Hematopoietic multipotent progenitor cell treated with erythropoietin and hydrocortisone succinate and interleukin-3 and kit ligand, for 17 days (in vitro differentiated cells): ENCODE measurements around the gene RNF217.
A peak's percentile ranks its signal among the peaks of the same experiment; 100 is the strongest.
"Not testable (repeated sequence)": the region's sequence is repeated elsewhere in the genome, so short reads cannot be mapped to it uniquely, and the experiment has no call there.

ENCODE experiments used
- DNase-seq: peaks from one replicate; pipeline ENCODE4 v3.0.0-alpha.2; 2015; ENCODE audit warnings: low spot score

The RNF217 gene

DNA sequence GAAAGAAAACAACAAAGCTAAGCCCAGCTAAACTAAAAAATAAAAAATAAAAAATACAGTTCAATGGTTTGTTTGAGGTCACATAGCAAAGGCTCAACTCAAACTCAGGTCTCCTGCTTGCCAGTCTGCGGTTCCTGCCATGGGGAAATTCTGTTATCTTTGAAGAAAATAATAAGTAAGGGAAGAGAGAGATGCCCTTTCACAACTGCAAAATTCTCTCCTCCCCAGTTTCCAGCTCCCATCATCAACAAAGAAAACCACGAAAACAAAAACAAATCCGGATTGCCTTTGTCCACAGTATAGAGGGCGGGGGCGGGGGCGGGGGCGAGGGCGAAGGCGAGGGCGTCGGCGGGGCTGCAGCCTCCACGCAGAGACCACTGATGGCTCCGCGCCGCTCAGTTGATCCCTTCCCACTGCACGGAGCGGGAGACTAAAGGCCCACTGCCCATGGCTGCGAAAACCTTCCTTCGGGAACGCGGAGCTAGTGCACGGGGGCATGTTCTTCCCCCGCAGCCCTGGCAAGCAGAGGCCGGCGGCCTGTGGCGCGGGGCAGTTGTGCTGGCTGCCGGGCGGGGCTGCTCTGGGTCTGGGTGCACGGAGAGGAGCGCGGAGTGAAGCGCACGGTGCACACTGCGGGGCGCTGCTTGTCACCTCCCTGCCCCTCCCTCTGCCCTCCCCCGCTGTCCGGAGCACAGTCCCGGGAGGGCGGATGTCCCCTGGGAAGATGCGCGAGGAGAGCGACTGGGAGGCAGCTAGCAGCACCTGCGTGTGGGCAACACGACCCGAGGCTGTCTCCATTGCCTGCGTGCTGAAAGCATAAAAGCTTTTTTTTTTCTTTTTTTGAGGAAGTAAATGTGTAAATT lies 137.2 kb downstream of the RNF217 start:
- DNase-seq: no peak

DNA sequence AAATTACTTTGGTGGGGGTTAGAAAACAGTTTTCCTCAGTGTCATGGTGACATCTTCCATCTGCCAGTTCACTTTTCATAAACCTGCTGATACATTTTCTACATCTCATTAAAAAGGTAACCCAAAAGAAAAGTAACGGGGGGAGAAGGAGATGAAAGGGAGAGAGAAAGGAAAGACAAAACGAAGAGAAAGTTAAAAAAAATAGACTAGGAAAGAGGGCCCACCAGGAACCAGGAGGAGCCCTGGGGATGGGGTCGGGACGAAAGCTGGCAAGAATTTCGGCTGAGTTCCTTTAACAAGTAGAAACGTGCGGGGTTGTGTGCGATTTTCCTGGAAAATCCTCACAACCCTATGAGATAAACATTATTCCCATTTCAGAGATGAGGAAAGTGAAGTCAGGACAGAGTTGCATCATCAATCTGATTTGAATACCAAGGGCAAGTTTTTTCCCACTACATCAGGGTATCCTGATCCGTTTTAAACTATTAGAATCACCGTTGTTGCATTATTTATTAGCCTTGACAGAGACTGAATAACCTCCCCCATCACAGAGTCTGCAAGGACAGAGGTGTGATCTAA lies 137.9 kb downstream of the RNF217 start:
- DNase-seq: no peak

DNA sequence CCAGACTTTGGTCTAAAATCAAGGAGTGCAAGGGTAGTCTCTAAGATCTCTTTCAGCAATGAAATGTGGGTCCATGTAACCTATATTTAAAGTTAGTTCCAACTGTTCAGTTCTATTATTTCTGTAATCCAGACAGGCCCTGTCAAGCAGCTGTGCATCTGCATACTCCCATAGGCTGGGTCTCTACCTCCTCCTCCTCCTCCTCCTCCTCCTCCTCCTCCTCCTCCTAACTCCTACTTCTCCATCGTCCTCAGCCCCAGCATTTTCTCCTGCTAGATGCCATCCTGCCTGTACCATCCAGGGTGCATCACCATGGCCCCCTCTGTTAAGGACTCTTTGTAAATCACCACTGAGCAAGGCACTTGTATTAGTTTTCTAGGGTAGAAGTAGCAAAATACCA lies 138.9 kb downstream of the RNF217 start:
- no peak for DNase-seq

DNA sequence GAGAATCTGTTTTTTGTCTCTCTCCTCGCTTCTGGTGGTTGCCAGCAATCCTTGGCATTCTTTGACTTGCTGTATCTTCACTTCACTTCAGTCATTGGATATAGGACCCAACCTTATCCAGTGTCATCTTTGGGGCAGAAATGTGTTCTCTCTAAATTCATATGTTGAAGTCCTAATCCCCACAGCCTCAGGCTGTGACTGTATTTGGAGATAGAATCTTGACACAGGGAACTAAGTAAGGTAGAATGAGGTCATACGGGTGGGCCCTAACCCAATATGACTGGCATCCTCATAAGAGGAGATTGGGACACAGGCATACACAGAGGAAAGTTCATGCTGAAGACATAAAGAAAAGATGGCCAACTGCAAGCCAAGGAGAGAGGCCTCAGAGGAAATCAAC lies 139.4 kb downstream of the RNF217 start:
- no peak for DNase-seq

DNA sequence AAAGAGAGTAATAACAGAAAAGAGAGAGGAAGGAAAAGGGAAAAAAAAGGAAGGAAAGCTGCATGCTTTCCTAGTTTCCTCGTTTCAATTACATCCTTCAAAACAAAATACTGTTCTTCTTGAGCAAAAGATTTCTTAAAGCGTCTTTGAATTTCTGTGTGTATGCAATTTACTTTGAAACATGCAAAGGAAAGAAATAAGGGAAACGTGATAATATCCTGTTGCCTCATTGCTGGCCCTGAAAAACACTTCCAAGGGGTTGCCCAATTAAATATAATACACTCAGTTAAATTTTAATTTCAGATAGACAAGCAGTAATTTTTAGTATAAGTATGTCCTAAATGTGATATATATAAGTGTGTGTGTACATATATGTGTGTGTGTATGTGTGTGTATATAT lies 140.2 kb downstream of the RNF217 start:
- no peak for DNase-seq

DNA sequence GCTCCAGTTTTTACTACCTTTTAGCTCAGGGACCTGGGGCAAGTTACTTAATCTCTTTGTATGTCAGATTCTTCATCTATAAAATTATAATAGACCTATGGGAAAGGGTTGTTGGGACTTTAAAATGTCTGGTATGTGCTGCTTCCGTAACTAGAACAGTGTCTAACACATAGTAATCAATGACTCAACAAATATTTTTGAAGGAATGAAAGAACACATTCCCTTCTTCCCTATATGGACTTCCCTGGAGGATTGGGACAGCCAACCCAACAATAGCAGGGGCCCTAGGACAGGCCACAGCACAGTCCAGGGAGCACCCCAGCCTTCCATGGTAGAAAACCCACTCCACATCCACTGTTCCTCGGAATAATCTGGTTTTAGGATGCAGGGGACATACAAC lies 140.7 kb downstream of the RNF217 start:
- no peak for DNase-seq

DNA sequence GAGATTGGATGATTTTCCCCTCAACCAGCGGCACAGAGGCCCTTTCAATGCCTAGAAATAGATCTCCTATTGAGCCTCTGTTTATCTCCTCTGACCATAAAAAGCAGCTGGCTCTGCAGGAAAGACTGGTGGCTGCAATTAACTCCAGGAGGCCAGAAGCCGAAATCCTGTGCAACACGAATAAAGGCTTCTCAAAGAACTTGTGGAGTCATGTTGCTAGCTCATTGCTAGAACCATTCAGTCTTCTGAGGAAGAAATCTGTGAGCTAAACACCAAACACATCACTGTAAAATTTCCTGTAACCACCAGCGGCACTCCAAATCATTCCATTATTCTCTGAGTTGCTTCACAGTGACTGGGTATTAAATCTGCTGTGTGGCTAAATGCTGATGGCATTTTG lies 142.2 kb downstream of the RNF217 start:
- no peak for DNase-seq

DNA sequence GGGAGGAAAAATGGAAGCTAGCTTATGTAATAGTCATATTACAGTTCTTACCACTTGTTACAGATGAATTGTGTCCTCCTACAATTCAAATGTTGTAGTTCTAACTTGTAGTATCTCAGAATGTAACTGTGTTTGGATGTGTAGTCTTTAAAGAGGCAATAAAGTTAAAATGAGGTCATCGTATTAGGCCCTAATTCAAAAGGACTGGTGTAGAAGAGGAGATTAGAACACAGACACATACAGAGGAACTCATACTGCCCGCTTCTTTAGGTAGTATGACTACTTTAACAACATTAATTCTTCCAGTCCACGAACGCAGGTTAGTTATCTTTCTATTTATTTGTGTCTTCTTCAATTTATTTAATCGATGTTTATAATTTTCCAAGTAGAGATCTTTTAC lies 144.8 kb downstream of the RNF217 start:
- DNase-seq: no peak

DNA sequence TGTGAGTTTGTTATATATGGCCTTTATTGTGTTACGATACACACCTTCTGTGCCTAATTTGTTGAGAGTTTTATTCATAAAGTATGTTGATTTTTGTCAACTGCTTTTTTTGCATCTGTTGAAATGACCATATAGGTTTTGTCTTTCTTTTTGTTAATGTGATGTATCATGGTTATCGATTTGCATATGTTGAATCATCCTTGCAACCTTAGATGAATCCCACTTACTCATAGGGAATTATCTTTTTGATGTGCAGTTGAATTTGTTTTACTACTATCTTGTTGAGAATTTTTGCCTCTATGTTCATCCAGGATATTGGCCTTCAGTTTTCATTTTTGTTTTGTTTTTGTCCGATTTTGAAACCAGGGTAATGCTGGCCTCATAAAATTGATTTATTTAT lies 145.7 kb downstream of the RNF217 start:
- DNase-seq: no peak

DNA sequence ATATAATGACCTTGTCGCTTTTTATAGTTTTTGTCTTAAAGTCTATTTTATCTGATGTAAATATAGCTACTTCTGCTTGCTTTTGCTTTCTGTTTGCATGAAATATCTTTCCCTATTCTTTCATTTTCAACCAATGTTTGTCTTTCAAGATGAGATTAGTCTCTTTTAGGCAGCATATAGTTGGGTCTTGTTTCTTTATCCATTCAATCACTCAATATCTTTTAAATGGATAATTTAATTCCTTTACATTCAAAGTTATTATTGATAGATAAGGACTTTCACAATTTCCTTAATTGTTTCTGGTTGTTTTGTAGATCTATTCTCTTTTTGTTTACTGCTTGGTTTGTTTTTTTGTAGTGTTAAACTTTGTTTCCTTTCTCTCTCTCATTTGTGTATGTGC lies 147.8 kb downstream of the RNF217 start:
- no peak for DNase-seq

DNA sequence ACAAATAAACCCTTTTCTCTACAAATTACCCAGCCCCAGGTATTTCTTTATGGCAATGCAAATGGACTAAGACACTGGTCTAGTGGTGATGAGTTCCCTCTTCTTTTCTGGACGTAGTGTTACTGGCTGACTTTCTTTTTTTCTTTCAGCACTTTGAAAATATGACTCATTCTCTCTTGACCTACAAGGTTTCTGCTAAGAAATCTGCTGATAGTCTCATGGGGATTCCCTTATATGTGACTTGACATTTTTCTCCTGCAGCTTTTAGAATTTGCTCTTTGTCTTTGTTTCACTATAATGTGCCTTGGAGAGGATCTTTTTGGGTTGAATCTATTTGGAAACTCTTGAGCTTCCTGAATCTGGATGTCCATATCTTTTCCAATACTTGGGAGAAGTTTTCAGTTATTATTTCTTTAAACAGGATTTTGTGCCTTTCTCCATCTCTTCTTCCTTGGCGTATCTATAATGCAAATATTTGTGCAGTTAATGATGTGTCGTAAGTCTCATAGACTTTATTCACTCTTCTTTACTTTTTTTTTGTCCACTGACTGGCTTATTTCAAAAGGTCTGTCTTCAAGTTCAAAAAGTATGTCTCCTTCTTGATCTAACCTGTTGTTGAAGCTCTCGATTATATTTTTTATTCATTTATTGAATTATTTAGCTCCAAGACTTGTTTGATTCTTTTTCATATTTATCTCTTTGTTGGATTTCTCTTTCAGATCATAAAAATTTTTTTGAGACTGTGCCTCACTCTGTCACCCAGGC lies 149.2 kb downstream of the RNF217 start:
- no peak for DNase-seq

DNA sequence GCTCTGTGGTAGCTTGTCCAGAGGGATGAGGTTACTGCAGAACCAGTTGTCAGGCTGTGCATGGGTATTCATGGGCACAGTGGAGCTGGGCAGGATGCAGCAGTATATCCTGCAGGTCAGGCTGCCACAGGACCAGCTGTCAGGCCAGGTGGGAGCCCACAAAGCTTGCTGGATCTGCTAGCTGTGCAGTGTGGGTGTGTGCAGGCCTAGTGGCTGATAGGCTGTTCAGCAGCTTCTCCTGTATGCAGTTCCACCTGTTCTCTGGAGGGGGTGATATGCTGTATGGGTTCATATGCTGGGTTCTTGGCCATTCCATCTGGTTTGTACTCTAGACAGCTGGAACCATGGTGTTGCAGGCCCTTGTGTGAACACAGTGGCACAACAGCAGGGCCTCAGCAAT lies 150.7 kb downstream of the RNF217 start:
- no peak for DNase-seq

DNA sequence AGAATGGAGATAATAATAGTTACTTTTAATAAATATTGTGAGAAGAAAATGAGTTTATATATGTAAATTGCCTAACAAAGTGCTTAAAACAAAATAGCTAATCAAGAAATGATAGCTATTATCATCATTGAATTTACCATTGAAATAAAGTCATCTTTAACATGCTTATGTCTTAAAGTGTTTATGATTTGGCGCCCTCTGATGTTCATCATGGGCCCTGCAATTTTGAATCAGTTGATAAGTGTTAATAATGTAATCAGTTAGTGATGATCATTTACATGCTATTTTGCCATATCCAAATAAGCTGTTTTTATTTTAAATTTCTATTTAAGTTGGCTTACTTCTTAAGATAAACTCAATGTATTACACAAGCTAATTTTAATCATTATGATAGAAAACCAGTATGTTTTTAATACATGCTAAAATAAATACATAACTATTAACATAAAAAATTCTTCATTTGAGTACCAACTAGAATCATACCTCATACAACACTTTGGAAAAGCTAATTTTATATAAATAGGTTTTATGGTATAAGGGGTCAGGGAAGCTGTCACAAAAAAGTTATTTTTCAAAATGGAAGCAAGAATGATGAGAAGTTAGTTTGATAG lies 152.1 kb downstream of the RNF217 start:
- DNase-seq: peak; percentile 49

DNA sequence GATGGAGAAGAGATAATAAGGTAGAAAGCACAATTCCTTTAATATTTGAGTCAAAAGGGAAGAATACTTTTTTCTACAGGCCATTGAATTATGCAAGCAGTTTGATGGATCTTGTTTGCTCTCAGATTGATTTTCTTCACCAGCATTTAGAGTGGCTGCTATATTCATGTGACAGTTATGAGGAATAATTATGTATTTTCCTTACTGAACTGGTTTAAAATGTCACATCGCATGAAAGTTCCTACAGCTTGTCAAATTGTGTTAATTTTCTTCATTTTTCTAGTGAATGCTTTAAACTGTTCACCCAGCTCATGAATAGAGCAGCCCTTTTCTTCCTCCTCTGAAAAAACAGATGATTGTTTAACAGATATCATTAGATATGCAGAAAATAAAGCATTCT lies 153.9 kb downstream of the RNF217 start:
- no peak for DNase-seq

DNA sequence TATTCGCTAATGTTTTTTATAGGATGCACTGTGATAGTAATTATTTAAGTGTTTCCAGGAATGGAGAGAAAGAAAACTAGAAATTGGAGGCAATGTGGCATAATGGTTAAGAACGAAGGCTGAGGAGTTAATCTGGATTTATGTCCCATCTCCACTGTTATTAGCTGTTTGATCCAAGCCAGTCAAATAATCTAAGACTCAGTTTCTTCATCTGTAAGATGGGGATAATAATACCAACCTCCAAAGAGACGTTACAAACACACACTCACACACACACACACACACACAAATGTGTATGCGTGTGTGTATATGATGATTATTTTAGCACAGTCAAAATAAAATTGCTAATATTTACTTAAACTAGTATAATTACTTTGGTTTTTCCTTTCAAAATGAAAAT lies 154.5 kb downstream of the RNF217 start:
- no peak for DNase-seq

DNA sequence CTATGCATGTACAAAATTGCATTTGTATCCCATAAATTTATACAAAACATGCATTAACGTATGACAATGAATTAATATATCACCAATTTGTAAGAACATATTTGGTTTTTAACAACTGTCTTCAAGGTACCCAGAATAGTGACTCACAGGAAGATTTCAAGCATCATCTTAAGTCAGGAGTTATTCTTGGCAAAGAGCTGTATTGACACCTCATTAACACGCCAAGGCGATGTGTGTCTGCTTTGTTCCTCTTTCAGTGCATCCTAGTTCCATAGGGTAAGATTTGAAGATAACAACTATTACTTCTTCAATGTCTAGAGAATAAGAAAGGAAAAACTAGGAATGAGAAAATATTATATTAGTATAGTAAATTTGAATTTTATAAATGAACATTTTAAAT lies 155.6 kb downstream of the RNF217 start:
- no peak for DNase-seq

DNA sequence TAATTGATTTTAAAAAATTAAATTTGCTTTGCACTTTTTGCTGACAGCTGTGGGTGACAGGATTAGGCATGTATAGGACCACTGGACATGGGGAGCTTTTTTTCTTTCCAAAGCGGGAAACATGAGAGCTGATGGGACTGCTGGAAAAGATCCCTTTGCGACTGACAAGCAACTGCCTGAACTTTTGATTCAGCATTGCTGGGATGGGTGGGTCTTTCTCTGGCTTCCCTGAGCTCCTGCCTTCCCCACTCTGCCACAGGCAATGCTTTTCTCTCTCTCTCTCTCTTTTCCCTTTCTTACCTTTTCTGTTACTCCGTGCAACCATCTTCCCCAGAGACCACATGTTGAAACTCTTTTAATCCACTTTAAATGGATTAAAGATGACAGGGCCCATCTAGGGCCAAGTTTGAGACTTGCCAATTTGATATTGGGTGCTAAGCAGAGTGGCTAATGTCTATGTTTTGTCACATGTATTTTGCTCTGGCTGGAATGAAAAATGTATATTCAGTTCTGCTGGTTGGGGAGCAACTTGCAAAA lies 157.9 kb downstream of the RNF217 start:
- no peak for DNase-seq

DNA sequence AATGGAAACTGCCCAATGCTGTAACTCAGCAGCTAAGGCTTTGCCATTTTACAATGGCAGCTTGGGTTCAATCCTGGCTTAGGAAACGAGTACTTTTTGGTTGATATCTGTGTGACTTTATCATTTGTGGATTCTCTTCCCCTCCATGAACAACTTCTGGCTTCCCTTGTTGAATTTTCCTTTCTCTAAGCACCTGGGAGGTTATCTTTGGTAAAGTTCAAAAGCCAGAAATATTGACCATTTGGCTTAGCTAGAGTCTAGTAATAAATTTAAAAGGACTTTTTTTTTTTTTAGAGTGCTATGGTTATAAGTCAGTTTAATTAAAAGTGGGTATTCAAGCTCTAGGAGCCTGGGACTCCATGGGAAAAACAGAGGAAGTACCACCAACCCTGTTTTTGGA lies 159.7 kb downstream of the RNF217 start:
- no peak for DNase-seq

DNA sequence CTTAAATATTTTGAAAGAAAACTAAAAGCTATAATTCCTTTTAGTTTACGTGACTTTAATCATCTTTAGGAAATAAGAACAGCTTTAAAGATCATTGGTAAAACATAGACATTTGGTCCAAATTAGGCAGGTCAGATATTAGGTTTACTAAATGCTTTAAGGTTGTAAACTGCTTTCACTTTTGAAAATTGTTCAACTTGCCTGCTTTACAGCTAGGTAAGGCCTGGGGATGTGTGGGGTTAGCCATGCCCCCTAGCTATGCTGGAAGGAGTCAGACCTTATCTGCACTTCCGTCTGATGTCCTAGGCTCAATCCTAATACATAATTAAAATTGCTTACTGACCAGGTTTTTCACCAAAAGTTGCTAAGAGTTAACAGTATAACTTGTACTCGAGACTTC lies 160.8 kb downstream of the RNF217 start:
- DNase-seq: no peak

DNA sequence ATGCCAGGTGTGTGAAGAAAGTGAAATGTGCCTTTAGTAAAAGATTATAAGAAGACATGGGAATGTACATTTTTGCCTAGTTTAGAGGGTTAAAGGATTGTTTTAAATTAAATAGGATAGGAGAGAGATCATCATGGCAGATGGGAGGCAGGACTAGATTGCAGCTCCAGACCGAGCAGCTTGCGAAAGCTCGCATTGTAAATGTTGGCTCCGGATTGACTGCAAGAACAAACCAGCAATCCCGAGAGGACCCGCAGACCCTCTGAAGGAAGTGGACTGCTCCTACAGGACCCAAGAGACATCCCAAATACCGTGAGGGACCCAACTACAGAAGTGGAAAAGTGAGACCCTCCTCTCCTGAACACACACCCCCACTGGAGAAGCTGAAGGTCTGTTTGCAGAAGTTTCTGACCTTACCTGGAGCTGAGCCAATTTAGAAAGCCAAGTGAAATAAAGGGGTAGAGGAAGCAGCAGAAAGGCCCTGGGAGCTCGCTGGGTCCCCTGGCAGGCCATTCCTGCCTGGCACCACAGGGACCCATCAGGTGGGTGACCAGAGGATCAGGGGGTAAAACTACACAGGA lies 161.3 kb downstream of the RNF217 start:
- DNase-seq: no peak

DNA sequence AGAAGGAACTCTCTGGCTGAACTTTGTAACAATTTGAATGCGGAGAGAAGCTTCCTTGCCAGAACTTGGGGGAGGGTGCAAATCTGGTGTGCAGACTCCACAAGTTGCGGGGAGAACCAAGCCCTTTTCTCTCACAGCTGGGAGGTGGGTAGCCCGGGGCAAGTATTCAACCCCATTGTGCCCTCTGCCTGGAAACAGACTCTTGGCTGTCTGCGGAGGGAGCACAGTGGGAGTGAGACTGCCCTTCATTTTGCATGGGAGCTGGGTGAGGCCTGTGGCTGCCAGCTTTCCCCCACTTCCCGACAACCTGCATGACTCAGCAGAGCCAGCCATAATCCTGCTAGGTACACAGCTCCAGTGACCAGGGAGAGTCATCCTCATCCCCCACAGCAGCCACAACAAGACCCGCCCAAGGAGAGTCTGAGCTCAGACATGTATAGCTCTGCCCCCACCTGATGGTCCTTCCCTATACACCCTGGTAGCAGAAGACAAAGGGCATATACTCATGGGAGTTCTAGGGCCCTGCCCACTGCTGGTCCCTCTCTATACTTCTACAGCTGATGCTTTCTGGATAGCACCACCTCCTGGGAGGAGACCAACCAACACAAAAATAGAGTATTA lies 161.9 kb downstream of the RNF217 start:
- DNase-seq: no peak

DNA sequence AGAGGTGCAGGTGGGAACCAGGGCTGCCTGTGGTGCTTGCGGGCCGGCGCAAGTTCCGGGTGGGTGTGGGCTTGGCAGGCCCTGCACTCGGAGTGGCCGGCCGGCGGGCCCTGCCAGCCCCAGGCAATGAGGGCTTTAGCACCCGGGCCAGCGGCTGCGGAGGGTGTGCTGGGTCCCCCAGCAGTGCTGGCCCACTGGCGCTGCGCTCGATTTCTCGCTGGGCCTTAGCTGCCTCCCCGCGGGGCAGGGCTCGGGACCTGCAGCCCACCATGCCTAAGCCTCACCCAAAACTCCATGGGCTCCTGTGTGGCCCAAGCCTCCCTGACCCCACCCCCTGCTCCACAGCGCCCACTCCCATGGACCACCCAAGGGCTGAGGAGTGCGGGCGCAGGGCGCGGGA lies 163.6 kb downstream of the RNF217 start:
- DNase-seq: not testable (repeated sequence)
